Chondrocyte (in vitro differentiated cells): ENCODE results near the gene KIF25. TPM values are rescaled to one million over a fixed set of nuclear protein-coding genes. Genes with fewer than 3 reads are reported as not detected.

Experiments
- DNase-seq: peaks from one replicate; pipeline ENCODE4 v3.0.0; 2021; ENCODE audit warnings: mixed read lengths, low spot score
- H3K27ac Mint-ChIP-seq: one replicate; pipeline ENCODE4 v1.8.0; 2021; ENCODE audit warnings: mild to moderate bottlenecking, moderate library complexity, mixed read lengths; ENCODE audit not compliant: unreplicated experiment
- H3K27me3 Mint-ChIP-seq: 2 replicates; pipeline ENCODE4 v1.8.0; 2021; ENCODE audit warnings: low read depth, mixed read lengths
- H3K36me3 Mint-ChIP-seq: 2 replicates; pipeline ENCODE4 v1.8.0; 2021; ENCODE audit warnings: low read depth, mixed read lengths
- H3K4me1 Mint-ChIP-seq: 2 replicates; pipeline ENCODE4 v1.8.0; 2021; ENCODE audit warnings: low read depth, mild to moderate bottlenecking, mixed read lengths
- H3K4me3 Mint-ChIP-seq: one replicate; pipeline ENCODE4 v1.8.0; 2021; ENCODE audit warnings: mild to moderate bottlenecking, moderate library complexity, mixed read lengths; ENCODE audit not compliant: unreplicated experiment
- H3K9me3 Mint-ChIP-seq: 2 replicates; pipeline ENCODE4 v1.8.0; 2021; ENCODE audit warnings: low read depth, mixed read lengths
- total RNA-seq: library from RNA; stranded (reverse); gene quantifications from 3 replicates; pipeline ENCODE4 v1.2.1, GENCODE V29; 2021
- TF ChIP-seq, protein P1 (sequence below): fragments of 200-600 bp; sonication (generic); IDR thresholded peaks from 2 replicates; pipeline ENCODE4 v1.5.0; 2021; ENCODE audit warnings: antibody characterized with exemption, mild to moderate bottlenecking, moderate library complexity

KIF25 gene
- total RNA-seq, 1 donor from 2014 or later: not detected

DNA sequence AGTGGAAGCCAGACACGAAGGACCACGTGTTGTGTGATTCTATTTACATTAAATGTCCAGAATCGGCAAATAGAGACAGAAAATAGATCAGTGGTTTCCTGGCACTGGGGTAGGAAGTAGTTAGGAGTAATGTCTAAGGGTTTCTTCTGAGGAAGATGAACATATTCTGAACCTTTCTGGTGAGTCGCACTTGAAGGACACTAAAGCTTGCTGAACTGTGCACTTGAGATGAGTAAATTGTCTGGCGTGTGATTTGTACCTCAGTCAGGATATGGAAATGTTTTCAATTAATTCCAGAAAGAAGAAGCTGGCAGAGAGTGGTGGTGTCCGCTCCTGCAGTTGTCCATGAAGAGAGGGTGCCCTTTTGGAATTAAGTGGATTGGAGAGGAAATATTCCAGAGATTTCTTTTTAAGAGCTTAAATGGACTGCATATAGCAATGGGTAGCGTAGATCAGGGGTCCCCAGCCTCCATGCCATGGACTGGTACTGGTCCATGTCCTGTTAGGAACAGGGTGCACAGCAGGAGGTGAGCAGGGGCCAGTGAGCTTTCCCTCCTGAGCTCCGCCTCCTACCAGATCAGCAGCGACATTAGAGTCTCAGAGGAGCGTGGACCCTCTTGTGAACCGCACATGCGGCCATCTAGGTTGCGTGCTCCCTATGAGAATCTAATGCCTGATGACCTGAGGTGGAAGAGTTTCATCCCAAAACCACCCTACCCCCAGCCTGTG, 12.4 kb upstream of the KIF25 start:
- H3K27me3 Mint-ChIP-seq: no peaks in the 10 kb centered on the region
- H3K36me3 Mint-ChIP-seq: peaks cover 2% of the 10 kb centered on the region
- DNase-seq: no peak
- TF ChIP-seq, protein P1, sequence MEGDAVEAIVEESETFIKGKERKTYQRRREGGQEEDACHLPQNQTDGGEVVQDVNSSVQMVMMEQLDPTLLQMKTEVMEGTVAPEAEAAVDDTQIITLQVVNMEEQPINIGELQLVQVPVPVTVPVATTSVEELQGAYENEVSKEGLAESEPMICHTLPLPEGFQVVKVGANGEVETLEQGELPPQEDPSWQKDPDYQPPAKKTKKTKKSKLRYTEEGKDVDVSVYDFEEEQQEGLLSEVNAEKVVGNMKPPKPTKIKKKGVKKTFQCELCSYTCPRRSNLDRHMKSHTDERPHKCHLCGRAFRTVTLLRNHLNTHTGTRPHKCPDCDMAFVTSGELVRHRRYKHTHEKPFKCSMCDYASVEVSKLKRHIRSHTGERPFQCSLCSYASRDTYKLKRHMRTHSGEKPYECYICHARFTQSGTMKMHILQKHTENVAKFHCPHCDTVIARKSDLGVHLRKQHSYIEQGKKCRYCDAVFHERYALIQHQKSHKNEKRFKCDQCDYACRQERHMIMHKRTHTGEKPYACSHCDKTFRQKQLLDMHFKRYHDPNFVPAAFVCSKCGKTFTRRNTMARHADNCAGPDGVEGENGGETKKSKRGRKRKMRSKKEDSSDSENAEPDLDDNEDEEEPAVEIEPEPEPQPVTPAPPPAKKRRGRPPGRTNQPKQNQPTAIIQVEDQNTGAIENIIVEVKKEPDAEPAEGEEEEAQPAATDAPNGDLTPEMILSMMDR: no peak
- no peak overlapping the region for H3K27ac Mint-ChIP-seq
- peaks cover 12% of the 10 kb centered on the region for H3K4me1 Mint-ChIP-seq
- H3K4me3 Mint-ChIP-seq: no peak overlapping the region
- no peaks in the 10 kb centered on the region for H3K9me3 Mint-ChIP-seq

- Mint-ChIP-seq H3K4me3 (no peak overlapping the region), H3K36me3 (peaks cover 2% of the 10 kb centered on the region), H3K9me3 (no peaks in the 10 kb centered on the region), H3K27me3 (no peaks in the 10 kb centered on the region), H3K27ac (no peak overlapping the region), H3K4me1 (peaks cover 6% of the 10 kb centered on the region)
- TF ChIP-seq, protein P1: no peak
- no peak for DNase-seq
These were observed 11.4 kb upstream of the KIF25 start for GRCh38 chr6:167985911-167986595.

GRCh38 chr6:167987396-167988153, 9.9 kb upstream of the KIF25 start:
- peaks cover 2% of the 10 kb centered on the region for H3K36me3 Mint-ChIP-seq
- no peaks in the 10 kb centered on the region for H3K9me3 Mint-ChIP-seq
- H3K27ac Mint-ChIP-seq: no peak overlapping the region
- DNase-seq: no peak
- no peaks in the 10 kb centered on the region for H3K4me1 Mint-ChIP-seq
- no peaks in the 10 kb centered on the region for H3K27me3 Mint-ChIP-seq
- no peak overlapping the region for H3K4me3 Mint-ChIP-seq
- TF ChIP-seq, protein P1: no peak

DNA sequence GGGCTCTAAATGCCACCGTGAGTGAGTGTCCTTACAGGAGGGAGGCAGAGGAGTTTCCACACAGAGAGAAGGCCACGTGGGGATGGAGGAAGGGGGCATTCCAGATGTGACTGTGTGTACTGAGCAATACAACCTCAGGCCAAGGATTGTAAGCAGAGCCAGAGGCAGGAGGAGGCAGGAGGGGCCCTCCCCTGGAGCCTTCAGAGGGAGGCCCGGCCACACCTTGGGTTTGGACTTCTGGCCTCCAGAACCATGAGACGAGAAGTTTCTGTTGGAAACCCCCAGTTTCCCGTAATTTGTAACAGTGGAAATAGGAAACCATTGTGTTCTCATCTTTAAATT, 9.3 kb upstream of the KIF25 start:
- H3K27me3 Mint-ChIP-seq: no peaks in the 10 kb centered on the region
- no peaks in the 10 kb centered on the region for H3K4me1 Mint-ChIP-seq
- no peak overlapping the region for H3K4me3 Mint-ChIP-seq
- DNase-seq: no peak
- H3K27ac Mint-ChIP-seq: no peak overlapping the region
- H3K9me3 Mint-ChIP-seq: no peaks in the 10 kb centered on the region
- no peaks in the 10 kb centered on the region for H3K36me3 Mint-ChIP-seq
- TF ChIP-seq, protein P1: no peak
